GM18867 (cell line): ENCODE results near the gene SYNC.

Experiments
- ATAC-seq: cut with Tn5 transposase; IDR thresholded peaks from one replicate; pipeline ENCODE4 v1.9.1; 2021; ENCODE audit warnings: mild to moderate bottlenecking, moderate library complexity; ENCODE audit not compliant: unreplicated experiment

Gene SYNC

DNA sequence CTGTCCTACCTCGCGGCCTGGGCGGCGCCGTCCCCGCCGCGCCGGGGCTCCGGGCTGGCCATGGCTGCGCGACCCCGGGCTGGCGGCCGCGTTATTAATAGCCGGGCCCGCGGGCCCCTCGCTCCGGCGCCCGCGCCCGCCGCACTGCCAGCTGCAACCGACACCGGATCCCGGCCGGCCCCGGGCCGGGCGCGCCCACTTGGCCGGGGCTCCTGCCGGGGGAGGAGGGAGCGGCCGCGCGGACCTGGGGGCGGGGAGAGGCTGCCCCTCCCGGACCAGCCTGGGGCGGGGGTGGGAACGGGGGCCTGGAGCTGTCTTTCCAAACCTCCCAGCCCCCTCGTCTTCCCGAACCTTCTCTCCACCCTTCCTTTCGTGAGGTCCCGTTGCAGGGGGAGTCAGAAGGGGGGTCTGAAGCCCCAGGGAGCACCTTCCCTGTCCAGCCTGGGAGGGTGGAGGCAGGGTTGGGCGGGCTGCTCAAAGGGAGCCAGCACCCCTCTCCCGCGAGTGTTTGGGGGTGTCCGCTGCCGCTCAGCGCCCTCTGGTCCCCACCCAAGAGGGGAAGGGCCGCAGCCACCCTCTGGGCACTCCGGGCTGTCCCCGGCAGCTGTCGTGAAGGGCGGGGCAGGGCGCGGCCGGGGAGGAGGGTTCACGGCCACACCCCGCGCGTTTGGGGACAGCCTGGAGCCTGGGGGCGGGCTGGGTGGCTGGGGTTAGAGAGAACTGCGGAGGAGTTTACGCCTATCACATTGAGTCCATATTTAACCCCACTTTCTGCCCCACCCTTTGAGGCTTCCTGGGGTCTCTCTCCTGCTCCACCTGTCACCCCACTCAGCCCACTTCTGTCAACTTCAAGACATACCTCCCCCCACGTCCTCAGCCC lies at the start of gene SYNC:
Gene SYNC (minus strand): TSS at position 172 of the 880 bp plus-strand sequence. CDS start 110 bp downstream, at position 62.
- ATAC-seq = no peak

DNA sequence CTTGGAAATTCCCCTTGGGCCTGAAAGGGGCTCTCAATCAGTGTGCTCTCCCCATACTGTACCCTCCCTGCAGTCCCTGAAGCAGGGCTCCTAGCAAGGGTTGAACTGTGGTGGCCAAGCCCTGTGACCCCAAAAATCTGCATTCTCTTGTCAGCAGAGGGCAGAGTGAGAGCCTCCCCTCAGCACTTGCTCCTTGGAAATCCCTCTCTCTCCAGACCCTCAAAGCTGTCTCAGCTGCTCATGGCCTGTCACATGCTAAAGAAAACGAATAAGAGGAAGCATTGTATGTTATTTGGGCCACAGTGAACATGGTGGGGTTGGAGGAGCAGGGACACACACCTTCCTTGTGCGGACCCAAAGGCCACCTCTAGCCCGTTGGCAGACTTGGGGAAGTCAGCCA lies 47.2 kb upstream of the SYNC start:
- no peak for ATAC-seq

DNA sequence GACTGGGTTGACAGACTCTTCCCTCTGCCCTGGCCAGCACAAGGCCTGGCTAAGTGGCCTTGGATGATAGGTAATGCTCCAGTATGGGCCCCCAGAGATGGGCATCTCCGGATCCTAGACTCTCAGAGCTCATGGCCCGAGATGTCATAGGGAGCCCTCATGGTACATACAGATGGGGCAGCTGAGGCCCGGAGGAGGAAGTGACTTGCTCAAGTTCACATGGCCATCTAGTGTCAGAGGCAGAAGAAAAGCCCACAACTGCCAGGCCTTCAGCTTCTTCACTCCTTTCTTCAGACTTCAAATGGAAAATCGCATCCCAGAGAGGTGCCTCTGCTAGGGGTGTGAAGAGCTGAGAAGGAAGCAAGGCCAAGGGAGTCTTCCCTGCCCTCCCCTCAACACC lies 46.8 kb upstream of the SYNC start:
- ATAC-seq = no peak

DNA sequence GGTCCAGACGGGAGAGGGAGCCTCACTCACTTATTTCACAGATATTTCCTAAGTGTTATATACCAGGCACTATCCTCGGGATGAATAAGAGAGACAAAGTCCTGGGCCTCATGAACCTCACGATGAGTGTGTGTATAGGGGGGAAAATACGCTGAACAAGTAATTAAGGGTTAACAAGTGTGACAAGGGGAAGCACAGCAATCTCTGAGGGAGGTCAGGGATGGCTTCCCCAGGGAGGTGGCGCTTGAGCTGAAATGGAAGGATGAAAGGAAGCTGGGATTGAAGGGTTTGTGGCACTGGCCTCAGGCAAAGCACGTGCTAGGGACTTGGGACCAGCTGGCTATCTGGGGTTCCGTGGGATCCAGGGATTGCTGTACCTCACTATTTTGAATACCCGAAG lies 46.4 kb upstream of the SYNC start:
- ATAC-seq = no peak

DNA sequence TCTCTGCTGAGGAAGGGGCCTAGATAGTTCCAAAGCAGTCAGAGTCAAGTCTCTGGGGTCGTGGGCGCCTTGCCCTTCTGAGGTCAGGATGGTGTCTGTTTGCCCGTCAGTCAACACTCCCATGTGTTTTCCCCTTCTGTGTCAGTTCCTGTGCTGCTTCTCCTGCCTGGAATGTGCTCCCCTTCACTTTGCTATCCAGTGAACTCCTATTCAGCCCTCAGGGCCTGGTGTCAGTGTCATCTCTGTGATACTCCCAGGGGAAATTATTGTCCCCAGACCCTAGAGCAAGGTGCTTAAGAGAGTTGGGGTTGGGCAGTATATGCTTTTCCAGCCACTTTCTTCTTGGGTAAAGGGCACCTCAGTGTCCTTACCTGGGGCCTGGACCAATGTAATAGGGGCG lies 45.8 kb upstream of the SYNC start:
- no peak for ATAC-seq

DNA sequence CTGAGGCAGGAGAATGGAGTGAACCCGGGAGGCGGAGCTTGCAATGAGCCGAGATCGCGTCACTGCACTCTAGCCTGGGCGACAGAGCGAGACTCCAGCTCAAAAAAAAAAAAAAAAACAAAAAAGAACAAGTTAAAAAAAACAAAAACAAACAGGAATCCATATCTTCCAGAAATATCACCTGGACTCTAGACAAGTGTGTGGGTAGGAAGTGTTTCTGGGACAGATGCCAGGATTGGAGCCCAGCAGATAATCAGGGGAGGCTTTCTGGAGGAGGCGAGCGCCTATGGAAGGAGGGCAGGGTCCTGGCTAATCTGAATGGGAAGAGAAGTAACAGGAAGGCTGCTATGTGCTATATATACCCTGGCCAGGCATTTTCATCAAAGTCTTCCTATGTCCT lies 43.6 kb upstream of the SYNC start:
- no peak for ATAC-seq

DNA sequence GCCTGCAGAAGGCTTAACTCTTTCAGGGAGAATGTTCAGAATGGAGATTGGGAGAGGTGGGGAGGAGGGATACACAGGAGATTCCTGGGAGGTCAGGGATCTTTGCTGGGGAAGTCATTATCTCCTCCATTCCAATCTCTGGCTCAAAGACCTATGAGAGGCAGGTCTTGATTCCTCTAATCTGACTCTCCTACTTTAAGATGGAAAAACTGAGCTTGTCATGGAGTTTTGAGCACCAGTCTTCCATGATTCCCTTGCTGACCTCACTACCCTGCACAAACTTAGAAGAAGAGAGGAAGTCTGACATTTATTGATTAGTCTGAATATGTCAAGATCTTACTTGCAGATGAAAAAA lies 41.5 kb upstream of the SYNC start:
- no peak for ATAC-seq

DNA sequence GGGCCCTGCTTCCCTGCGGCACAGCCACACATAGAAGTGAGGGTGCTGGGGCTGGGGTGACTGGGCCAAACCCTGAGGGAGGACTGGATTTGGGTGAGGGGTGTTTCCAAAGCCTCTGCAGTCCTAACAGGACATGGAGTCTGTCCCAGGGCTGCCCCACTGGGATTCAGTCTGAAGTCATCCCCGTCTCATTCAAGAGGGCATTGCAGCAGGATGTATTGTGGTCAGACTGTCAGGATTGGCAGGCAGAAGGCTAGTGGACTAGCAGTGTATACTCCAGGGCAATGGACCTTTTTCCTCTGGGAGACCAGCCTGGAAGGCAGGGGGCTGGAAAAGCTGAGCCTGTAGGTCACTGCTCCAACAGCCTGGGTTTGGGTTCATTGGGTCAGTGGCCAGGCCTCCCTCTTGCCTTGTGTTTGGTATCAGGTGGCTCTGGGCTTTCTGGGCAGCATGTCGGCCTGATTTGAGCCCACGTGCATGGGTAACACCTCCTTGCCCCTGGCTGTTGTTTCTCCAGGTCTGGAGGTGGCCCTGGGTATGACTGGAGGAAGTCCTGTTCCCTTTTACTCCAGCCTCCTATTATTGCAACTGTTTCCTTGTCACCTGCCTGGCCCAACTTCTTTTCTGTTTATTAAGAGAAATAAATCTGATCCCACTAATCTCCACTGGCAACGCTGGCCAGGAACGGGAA lies 41.0 kb upstream of the SYNC start:
- no peak for ATAC-seq

DNA sequence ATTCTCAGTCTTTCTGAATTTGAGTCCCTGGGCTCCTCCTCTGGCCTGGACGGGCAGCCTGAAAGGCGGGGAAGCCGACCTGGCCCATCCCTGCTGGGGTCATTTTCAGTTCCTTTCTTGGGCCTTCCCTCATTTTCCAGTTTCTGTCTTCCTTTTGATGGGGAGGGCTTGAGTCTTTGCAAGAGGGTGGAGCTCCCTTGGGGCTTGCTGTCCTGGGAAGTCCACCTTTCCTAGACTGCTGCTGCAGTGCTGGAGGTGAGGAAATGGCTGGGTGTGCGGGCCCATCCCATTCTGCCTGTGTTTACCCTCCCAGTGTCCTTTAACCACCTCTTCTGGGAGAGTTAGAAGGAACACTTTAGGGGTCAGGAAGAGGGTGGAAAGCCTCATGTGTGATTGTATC lies 40.4 kb upstream of the SYNC start:
- ATAC-seq = no peak

DNA sequence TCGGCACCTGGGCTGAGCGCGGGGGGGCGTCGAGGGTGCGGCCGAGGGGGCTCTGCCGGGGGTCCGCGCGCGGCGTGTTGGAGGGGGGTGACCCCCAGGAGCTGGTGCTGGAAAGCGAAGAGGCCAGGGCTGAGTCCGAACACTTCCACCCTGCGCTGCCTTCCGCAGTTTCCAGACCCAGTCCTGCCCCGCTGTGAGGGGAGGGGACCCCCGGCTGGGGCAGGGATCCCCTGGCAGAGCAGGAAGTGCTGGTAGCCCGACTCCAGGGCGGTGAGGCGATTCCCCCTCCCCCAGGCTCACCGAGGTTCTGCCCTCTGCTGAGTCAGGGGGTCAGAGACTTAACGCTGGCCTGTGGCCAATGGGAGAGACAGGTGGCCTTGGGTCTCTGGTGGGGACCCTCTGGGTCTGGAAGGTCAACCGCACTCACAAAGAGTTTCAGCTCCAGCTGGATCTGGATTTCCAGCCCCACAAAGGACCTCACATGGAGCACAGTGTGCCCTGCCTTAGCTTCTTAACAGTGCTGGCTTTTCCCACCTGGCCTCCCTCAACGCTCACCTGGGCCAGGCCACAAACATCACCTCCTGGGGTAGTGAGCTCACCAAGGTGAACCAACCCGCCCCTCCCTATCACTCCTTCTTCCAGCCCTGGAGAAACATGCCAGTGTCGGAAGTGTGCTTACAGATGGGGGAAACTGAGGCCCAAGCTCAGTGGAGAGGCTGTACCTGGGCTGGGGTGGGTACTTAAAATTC lies 39.8 kb upstream of the SYNC start:
- no peak for ATAC-seq

DNA sequence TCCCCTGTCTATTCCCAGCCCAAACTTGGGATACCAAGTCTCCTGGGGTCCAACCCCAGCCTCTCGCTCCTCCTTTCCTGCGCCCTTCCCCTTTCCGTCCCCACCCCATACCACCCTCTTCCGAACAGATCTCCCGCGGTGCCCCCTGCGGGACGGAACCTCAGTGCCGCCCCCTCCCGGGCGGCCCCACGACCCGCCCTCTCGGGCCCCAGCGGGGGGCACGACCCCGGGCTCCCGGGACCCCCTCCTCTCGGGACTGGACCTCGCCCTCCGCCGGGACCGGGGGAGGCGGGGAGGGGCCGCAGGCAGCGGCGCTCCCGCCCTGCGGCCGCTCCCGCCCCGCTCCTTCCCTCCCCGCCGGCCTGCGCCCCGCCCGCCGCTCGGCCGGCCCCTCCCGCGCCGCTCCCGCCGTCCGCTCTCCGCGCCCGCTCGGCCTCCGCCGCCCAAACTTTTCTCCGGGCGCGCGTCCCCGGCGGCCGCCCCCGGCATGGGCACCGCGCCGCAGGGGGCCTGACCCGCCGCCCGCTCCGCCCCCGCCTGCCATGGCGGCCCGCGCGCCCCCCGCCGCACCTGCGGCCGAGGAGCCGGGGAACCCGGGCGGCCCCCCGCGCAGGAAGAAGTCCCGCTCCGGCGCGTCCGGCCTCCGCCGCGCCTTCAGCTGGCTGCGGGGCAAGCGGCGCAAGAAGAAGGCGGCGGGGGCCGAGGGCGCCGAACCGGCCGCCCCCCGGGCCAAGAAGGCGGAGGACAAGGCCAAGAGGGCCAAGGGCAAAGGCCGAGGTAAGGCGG lies 39.0 kb upstream of the SYNC start:
- ATAC-seq = no peak

DNA sequence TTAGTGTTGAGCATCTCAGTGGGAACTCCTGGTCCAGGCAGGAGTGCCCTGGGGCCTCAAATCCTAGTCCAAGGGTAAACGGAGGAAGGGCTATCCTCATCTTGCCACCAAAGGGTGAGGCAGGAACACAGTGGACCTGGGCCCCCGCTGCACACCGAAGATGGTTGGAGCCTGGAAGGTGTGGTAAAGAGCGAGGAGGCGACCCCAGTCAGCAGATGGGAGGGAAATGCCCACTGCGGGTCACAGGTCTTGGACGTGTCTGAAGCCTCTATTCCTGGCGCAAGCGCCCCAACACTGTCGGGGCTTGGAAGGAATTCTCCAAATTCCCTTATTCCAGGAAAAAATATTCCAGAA lies 38.5 kb upstream of the SYNC start:
- no peak for ATAC-seq

DNA sequence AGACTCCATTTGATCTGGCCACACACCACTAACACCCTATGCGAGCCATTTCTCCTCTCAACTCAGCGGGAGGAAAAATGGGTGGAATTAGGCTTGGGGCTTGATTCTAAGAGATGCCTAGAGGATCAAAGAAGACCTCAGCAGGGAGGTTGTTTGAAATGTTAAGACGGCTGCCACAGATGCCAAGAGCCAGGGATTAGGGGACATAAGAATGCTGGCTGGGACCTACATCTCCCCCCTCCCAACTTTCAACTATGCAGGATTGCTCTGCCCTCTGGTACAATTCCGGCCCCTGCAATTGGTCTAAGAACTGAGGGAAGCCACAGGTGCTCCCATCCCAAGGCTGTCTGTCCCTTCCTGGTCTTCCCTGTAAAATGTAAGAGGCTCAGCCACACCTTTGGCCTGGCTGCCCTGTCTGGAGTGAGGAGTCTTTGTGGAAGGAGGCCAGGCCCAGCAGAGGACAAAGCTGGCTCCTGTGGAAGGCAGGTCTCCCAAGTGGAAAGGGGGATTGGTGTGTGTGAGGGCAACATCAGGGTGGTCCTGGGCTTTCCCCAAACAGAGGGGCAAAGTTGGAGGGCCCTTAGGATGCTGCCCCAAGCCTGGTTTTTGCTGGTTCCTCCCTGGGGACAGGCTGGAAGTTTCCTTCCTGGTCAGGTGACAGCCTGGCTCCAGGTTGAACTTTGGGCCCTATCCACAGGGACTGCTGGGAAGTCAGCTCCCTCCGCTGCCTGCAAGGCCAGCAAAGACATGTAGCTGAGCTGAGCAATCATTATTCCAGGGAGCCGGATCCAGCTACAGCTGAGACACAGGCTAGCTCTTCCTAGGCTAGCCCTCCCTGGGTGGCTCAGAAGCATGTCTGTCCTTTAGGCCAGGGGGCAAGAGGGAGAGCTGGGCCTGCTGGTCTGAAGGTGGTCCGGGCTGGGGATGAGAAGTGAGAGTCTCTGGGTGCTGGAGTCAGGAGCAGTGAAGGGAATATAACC lies 34.5 kb upstream of the SYNC start:
- no peak for ATAC-seq

DNA sequence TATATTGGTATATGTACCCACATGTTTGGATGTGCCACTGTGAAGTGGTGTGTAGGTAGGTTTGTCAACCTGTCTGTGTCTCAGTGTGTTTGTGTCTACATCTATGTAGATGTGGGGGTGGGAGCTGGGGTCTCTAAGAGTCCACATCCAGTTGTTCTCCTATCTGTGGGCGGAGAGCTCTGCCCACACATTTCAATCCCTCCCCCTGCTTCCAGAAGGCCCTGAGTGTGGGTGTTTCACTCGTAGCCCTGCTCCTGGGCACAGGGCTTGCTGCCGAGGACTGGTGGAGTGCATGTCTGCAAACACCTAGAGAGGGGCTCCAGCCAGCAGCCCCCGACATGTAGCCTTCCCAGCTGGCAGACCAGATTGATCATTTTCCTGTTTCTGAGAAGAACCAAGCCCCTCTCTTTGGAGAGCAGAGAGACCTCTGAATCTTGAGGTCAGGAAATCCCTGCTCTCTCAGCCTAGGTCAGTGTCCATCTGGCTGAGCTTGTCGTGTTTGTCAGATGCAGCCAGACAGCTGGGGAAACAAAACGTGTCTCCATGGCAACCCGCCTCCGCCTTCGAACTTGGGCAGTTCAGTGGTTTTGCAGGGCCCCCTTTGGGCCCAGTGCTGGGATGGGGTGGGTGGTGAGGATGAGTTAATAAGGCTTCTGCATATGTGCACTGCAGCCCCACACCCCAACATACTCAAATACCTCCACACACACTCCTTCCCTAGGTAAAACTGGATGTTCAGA lies 31.2 kb upstream of the SYNC start:
- ATAC-seq = no peak

DNA sequence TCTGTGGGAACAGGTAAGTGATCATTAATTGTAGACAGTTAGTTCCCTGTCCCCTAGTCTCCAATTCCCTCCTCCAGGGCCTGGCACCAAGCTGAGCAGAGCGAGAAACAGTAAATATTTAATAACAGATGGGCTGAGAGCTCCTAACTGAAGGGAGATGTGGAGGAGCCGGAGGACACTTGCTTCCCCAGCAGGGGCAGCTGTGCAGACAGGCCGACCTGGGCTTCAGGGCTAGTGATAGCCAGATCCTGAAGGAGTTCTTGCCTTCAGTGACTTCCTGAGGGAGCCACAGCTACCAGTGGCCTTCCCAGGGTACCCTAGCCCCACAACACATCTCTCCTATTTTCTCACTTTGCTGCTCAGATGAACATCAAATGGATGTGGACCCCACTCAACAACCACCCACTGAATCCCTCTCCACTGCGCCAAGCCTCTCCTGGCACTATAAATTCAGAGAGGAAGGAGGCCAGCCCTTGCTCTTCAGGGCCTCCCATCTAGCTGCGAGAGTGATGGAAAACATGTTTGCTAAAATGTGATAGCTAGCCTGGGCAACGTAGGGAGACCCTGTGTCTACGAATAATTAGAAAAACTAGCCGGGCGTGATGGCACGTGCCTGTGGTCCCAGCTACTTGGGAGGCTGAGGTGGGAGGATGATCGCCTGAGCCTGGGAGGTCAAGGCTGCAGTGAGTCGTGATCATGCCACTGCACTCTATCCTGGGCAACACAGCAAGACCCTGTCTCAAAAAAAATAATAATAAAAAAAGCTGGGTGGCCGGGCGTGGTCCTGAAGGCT lies 26.9 kb upstream of the SYNC start:
- no peak for ATAC-seq

DNA sequence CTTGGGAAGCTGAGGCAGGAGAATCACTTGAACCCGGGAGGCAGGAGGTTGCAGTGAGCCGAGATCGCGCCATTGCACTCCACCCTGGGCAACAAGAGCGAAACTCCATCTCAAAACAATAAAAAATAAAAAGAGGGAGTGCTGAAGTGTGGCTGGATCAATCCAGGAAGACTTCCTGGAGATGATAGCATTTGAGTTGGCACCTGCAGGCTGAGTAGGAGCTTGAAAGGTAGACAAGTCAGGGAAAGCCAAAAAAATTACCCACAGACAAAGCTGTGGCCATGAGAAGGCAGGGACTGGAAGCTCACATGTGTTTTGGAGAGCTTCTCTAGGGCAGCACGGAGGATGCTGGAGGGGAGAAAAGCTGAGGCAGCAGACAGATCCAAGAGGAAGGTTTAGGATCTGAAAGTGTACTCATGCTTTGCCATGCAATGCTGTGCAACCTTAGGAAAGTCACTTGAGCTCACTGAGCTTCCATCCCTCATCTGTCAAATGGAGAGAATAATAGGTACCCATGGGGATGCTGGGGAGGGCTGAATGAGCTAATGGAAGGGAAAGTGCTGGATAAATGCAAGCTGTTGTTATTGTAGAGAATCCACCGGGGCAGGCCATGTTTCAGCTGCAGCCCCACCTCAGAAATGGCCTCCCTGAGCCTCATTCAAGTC lies 26.0 kb upstream of the SYNC start:
- ATAC-seq = no peak

DNA sequence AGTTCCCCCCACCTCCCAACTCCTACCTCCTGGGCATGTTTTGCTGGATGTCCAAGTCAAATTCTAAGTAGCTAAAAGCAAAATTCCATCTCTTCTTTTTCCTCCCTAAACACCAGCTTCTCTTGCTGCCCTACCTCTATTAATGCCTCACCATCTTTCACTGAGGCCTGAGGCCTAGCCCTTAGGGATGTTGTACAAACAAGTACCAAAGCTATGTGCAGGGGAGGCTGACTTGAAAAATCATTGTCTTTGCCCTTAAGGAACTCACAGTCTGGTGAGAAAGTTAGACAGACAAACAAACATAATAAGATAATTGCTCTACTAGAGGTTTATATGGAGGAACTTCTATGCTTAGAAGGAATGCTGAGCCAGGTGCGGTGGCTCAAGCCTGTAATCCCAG lies 25.3 kb upstream of the SYNC start:
- no peak for ATAC-seq

DNA sequence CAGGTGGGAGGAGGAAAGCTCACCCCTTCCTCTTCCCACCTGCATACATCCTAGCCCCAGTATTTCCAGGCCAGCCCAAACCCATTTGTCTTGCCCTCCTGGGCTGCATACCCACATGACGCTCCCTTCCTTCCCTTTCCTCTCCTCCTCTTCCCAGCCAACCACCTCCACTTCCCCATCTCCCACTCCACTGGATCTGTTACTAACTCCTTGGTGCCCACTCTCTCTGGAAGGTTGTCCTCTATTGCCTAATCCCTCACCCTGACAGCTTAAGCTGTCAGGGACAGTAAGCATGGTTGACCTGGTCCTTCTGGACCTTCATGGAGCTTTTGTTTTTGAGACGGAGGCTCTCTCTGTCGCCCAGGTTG lies 23.0 kb upstream of the SYNC start:
- no peak for ATAC-seq
